Naive B cell (primary cell): ENCODE data around the gene SGTA. TPM values are rescaled to one million over a fixed set of nuclear protein-coding genes. Genes with fewer than 3 reads are reported as not detected.
"Not testable (repeated sequence)": the region's sequence is repeated elsewhere in the genome, so short reads cannot be mapped to it uniquely, and the experiment has no call there.

ENCODE experiments used
- ATAC-seq, 2 donors: fragments of 150-1000 bp; cut with Tn5 transposase; 2 replicates each; pipeline ENCODE4 v1.10.0; 2021; ENCODE audit warnings: low read depth in 2 of 2, mild to moderate bottlenecking in 2 of 2, moderate library complexity in 2 of 2
- DNase-seq: peaks from one replicate; pipeline ENCODE4 v3.0.0; 2022
- H3K27ac Mint-ChIP-seq, 6 donors: one replicate each; pipeline ENCODE4 v1.8.0; 2020 to 2022; ENCODE audit warnings: mild to moderate bottlenecking in 6 of 6, mixed read lengths in 6 of 6, moderate library complexity in 5 of 6, inconsistent platforms in 2 of 6
- H3K27me3 Mint-ChIP-seq, 3 donors: one replicate each; pipeline ENCODE4 v1.8.0; 2021 to 2022; ENCODE audit warnings: mixed read lengths in 3 of 3, mild to moderate bottlenecking in 1 of 3
- H3K36me3 Mint-ChIP-seq, 2 donors: one replicate each; pipeline ENCODE4 v1.8.0; 2020 to 2022; ENCODE audit warnings: mixed read lengths in 2 of 2, inconsistent platforms in 1 of 2, mild to moderate bottlenecking in 1 of 2
- H3K4me1 Mint-ChIP-seq, 3 donors: one replicate each; pipeline ENCODE4 v1.8.0; 2020 to 2022; ENCODE audit warnings: mixed read lengths in 3 of 3, inconsistent platforms in 1 of 3, mild to moderate bottlenecking in 1 of 3, moderate library complexity in 1 of 3
- H3K4me3 Mint-ChIP-seq, 8 donors: one replicate each; pipeline ENCODE4 v1.8.0; 2020 to 2022; ENCODE audit warnings: mild to moderate bottlenecking in 8 of 8, mixed read lengths in 8 of 8, moderate library complexity in 8 of 8, inconsistent platforms in 2 of 8
- H3K9me3 Mint-ChIP-seq, 7 donors: one replicate each; pipeline ENCODE4 v1.8.0; 2020 to 2022; ENCODE audit warnings: mixed read lengths in 7 of 7, mild to moderate bottlenecking in 5 of 7, inconsistent platforms in 2 of 7, moderate library complexity in 1 of 7
- polyA plus RNA-seq, 6 donors: library from polyadenylated mRNA; unstranded; fragments of 300-500 nt; fragmentation: Illumina TruSeq; gene quantifications; one replicate each; pipeline ENCODE4 v1.2.3, GENCODE V29; 2021; ENCODE audit warnings: low read depth in 6 of 6

Gene SGTA
- polyA plus RNA-seq, 6 donors from 2014 or later: 18.6 to 38.7 (median 26.3) TPM

- DNase-seq (no peak), ATAC-seq (no peak)
- H3K9me3 Mint-ChIP-seq: no peaks in the 10 kb centered on the region
- H3K27ac Mint-ChIP-seq: no peak overlapping the region
- peaks cover 0 to 4% (median 0%) of the 10 kb centered on the region in 3 donors for H3K4me1 Mint-ChIP-seq
- no peaks in the 10 kb centered on the region for H3K27me3 Mint-ChIP-seq
- no peak overlapping the region for H3K4me3 Mint-ChIP-seq
- H3K36me3 Mint-ChIP-seq: peaks cover 0 to 5% of the 10 kb centered on the region in 2 donors
These were observed 13.0 kb upstream of the SGTA start for GRCh38 chr19:2795827-2796658.

GRCh38 chr19:2793577-2793976 lies 10.5 kb upstream of the SGTA start:
- H3K4me3 Mint-ChIP-seq: no peak overlapping the region
- ATAC-seq (no peak), DNase-seq (no peak)
- H3K4me1 Mint-ChIP-seq: peaks cover 10 to 16% (median 13%) of the 10 kb centered on the region in 3 donors
- no peaks in the 10 kb centered on the region for H3K27me3 Mint-ChIP-seq
- H3K27ac Mint-ChIP-seq: no peak overlapping the region
- H3K9me3 Mint-ChIP-seq: no peaks in the 10 kb centered on the region
- no peaks in the 10 kb centered on the region for H3K36me3 Mint-ChIP-seq

GRCh38 chr19:2793126-2793525 lies 10.1 kb upstream of the SGTA start:
- Mint-ChIP-seq H3K27ac (no peak overlapping the region), H3K36me3 (no peaks in the 10 kb centered on the region), H3K4me1 (peaks cover 10 to 18% (median 16%) of the 10 kb centered on the region in 3 donors), H3K27me3 (no peaks in the 10 kb centered on the region), H3K4me3 (peak overlapping the region in 1 of 8 donors; percentile 44), H3K9me3 (no peaks in the 10 kb centered on the region)
- DNase-seq: no peak
- no peak for ATAC-seq

GRCh38 chr19:2792666-2793065 lies 9.6 kb upstream of the SGTA start:
- H3K4me1 Mint-ChIP-seq: peaks cover 10 to 21% (median 18%) of the 10 kb centered on the region in 3 donors
- not testable (repeated sequence) for H3K4me3 Mint-ChIP-seq, DNase-seq, H3K9me3 Mint-ChIP-seq, H3K27ac Mint-ChIP-seq, ATAC-seq, H3K27me3 Mint-ChIP-seq, H3K36me3 Mint-ChIP-seq

GRCh38 chr19:2791876-2792275 lies 8.8 kb upstream of the SGTA start:
- DNase-seq (no peak), ATAC-seq (no peak)
- Mint-ChIP-seq H3K36me3 (no peaks in the 10 kb centered on the region), H3K27ac (peak overlapping the region in 1 of 6 donors; percentile 66), H3K4me3 (no peak overlapping the region), H3K4me1 (peaks cover 10 to 29% (median 18%) of the 10 kb centered on the region in 3 donors), H3K9me3 (no peaks in the 10 kb centered on the region), H3K27me3 (no peaks in the 10 kb centered on the region)

GRCh38 chr19:2791440-2791839 lies 8.4 kb upstream of the SGTA start:
- DNase-seq (no peak), ATAC-seq (no peak)
- Mint-ChIP-seq H3K27me3 (no peaks in the 10 kb centered on the region), H3K9me3 (no peaks in the 10 kb centered on the region), H3K27ac (peak overlapping the region in 1 of 6 donors; percentile 66), H3K36me3 (no peaks in the 10 kb centered on the region), H3K4me1 (peaks cover 10 to 31% (median 18%) of the 10 kb centered on the region in 3 donors), H3K4me3 (no peak overlapping the region)

GRCh38 chr19:2790557-2791271 lies 7.6 kb upstream of the SGTA start:
- ATAC-seq (no peak), DNase-seq (no peak)
- Mint-ChIP-seq H3K9me3 (no peaks in the 10 kb centered on the region), H3K27me3 (no peaks in the 10 kb centered on the region), H3K4me1 (peaks cover 14 to 39% (median 23%) of the 10 kb centered on the region in 3 donors), H3K4me3 (no peak overlapping the region), H3K36me3 (no peaks in the 10 kb centered on the region), H3K27ac (peak overlapping the region in 1 of 6 donors; percentile 59)

GRCh38 chr19:2790194-2790556 lies 7.1 kb upstream of the SGTA start:
- Mint-ChIP-seq H3K27me3 (no peaks in the 10 kb centered on the region), H3K4me3 (peak overlapping the region in 1 of 8 donors; percentile 3), H3K4me1 (peaks cover 13 to 39% (median 24%) of the 10 kb centered on the region in 3 donors), H3K36me3 (no peaks in the 10 kb centered on the region), H3K9me3 (no peaks in the 10 kb centered on the region), H3K27ac (peak overlapping the region in 2 of 6 donors; percentile 20 to 95)
- ATAC-seq (no peak), DNase-seq (no peak)

- Mint-ChIP-seq H3K36me3 (no peaks in the 10 kb centered on the region), H3K4me3 (peak overlapping the region in 4 of 8 donors; percentile 15 to 94 (median 46)), H3K27me3 (no peaks in the 10 kb centered on the region), H3K9me3 (no peaks in the 10 kb centered on the region), H3K4me1 (peaks cover 16 to 58% (median 29%) of the 10 kb centered on the region in 3 donors), H3K27ac (peak overlapping the region in 2 of 6 donors; percentile 53 to 95)
- DNase-seq (no peak), ATAC-seq (no peak)
These were observed 5.2 kb upstream of the SGTA start for GRCh38 chr19:2788237-2788636.

- no peaks in the 10 kb centered on the region for H3K36me3 Mint-ChIP-seq
- no peak overlapping the region for H3K27ac Mint-ChIP-seq
- H3K4me1 Mint-ChIP-seq: peaks cover 17 to 66% (median 36%) of the 10 kb centered on the region in 3 donors
- no peaks in the 10 kb centered on the region for H3K27me3 Mint-ChIP-seq
- no peaks in the 10 kb centered on the region for H3K9me3 Mint-ChIP-seq
- H3K4me3 Mint-ChIP-seq: peak overlapping the region; percentile 12 to 94 (median 74)
- ATAC-seq (no peak), DNase-seq (no peak)
These were observed 4.0 kb upstream of the SGTA start for GRCh38 chr19:2787115-2787514.

GRCh38 chr19:2785244-2785997 lies 2.3 kb upstream of the SGTA start, which contains the start of gene THOP1:
Gene THOP1 (plus strand): TSS chr19:2785503. CDS start chr19:2785663, 160 bp downstream.
- Mint-ChIP-seq H3K36me3 (peaks cover 0 to under 1% of the 10 kb centered on the region in 2 donors), H3K9me3 (no peaks in the 10 kb centered on the region), H3K4me1 (peaks cover 19 to 82% (median 52%) of the 10 kb centered on the region in 3 donors), H3K27ac (peak within 1 kb of the TSS; percentile 84 to 96 (median 94)), H3K4me3 (peak within 1 kb of the TSS; percentile 75 to 94 (median 90)), H3K27me3 (no peaks in the 10 kb centered on the region)
- peak; percentile 96 for DNase-seq
- peak; percentile 74 to 76 for ATAC-seq

GRCh38 chr19:2783781-2784145 lies 690 bp upstream of the SGTA start:
- ATAC-seq (no peak), DNase-seq (no peak)
- H3K9me3 Mint-ChIP-seq: no peaks in the 10 kb centered on the region
- peaks cover 0 to 5% of the 10 kb centered on the region in 2 donors for H3K36me3 Mint-ChIP-seq
- peaks cover 17 to 75% (median 45%) of the 10 kb centered on the region in 3 donors for H3K4me1 Mint-ChIP-seq
- H3K27ac Mint-ChIP-seq: peak overlapping the region; percentile 91 to 99 (median 98)
- H3K27me3 Mint-ChIP-seq: no peaks in the 10 kb centered on the region
- peak overlapping the region; percentile 75 to 94 (median 90) for H3K4me3 Mint-ChIP-seq

- peak overlapping the region; percentile 84 to 98 (median 90) for H3K27ac Mint-ChIP-seq
- peaks cover 0 to 5% of the 10 kb centered on the region in 2 donors for H3K36me3 Mint-ChIP-seq
- H3K4me3 Mint-ChIP-seq: peak overlapping the region; percentile 75 to 94 (median 90)
- no peaks in the 10 kb centered on the region for H3K9me3 Mint-ChIP-seq
- ATAC-seq (no peak), DNase-seq (no peak)
- peaks cover 21 to 66% (median 41%) of the 10 kb centered on the region in 3 donors for H3K4me1 Mint-ChIP-seq
- H3K27me3 Mint-ChIP-seq: no peaks in the 10 kb centered on the region
These were observed 641 bp downstream of the SGTA start for GRCh38 chr19:2782329-2782935.
